A673 (cell line): Measurements from ENCODE around the gene SELENON. TPM values are rescaled to one million over a fixed set of nuclear protein-coding genes. Genes with fewer than 3 reads are reported as not detected.

ENCODE experiments used
- BruUV-seq: library from RNA; stranded (reverse); fragments of 400-500 nt; replicated peaks from 2 replicates; lab custom pipeline; 2021; lab: Mats Ljungman, UMichigan
- CTCF ChIA-PET: fragments of 300-600 bp; sonication (Branson Sonifier 250); formaldehyde crosslinking; loops from one replicate; lab custom pipeline; 2022; ENCODE audit warnings: antibody characterized with exemption; lab: Charles Lee
- POLR2A ChIA-PET: fragments of 300-600 bp; sonication (Branson Sonifier 250); formaldehyde crosslinking; loops from one replicate; lab custom pipeline; 2022; ENCODE audit warnings: antibody characterized with exemption; ENCODE audit not compliant: low non-redundant PET; lab: Charles Lee
- DNase-seq: peaks from one replicate; pipeline ENCODE4 v3.0.0-alpha.2; 2015; ENCODE audit warnings: low spot score
- H3K27ac ChIP-seq: fragments of 200-600 bp; sonication (generic); 2 replicates; pipeline ENCODE4 v1.5.1; 2016; ENCODE audit warnings: mixed run types, low read depth, mild to moderate bottlenecking, mixed read lengths, antibody characterized with exemption, low read length; ENCODE audit not compliant: poor library complexity, severe bottlenecking
- H3K27me3 ChIP-seq: fragments of 200-600 bp; sonication (generic); replicated peaks from 2 replicates; pipeline ENCODE4 v1.6.1; 2017; ENCODE audit warnings: mixed run types, low read depth, mild to moderate bottlenecking, mixed read lengths, antibody characterized with exemption, low read length; ENCODE audit not compliant: insufficient read depth, poor library complexity
- H3K36me3 ChIP-seq: fragments of 200-600 bp; sonication (generic); 2 replicates; pipeline ENCODE4 v1.6.1; 2016; ENCODE audit warnings: mixed run types, mild to moderate bottlenecking, mixed read lengths, antibody characterized with exemption, low read length; ENCODE audit not compliant: insufficient read depth, poor library complexity, severe bottlenecking
- H3K4me1 ChIP-seq: fragments of 200-600 bp; sonication (generic); 2 replicates; pipeline ENCODE4 v1.6.1; 2017; ENCODE audit warnings: mixed run types, mild to moderate bottlenecking, mixed read lengths, antibody characterized with exemption, low read length; ENCODE audit not compliant: insufficient read depth, poor library complexity, severe bottlenecking
- H3K4me3 ChIP-seq: fragments of 200-600 bp; sonication (generic); 2 replicates; pipeline ENCODE4 v1.5.1; 2016; ENCODE audit warnings: low read depth, mixed run types, mild to moderate bottlenecking, mixed read lengths, low read length; ENCODE audit not compliant: poor library complexity, severe bottlenecking
- H3K9me3 ChIP-seq: fragments of 200-600 bp; sonication (generic); 2 replicates; pipeline ENCODE4 v1.6.1; 2016; ENCODE audit warnings: mixed run types, low read depth, mild to moderate bottlenecking, mixed read lengths, antibody characterized with exemption, low read length; ENCODE audit not compliant: poor library complexity, severe bottlenecking
- EZH2 ChIP-seq: fragments of 200-600 bp; sonication (generic); IDR thresholded peaks from 2 replicates; pipeline ENCODE4 v1.6.1; 2017; ENCODE audit warnings: borderline replicate concordance, low read depth, mild to moderate bottlenecking, mixed read lengths, antibody characterized with exemption, low read length; ENCODE audit not compliant: poor library complexity, severe bottlenecking
- intact Hi-C: fragments of 100-400 bp; cut with micrococcal nuclease; formaldehyde crosslinking; loops from one replicate; pipeline ENCODE4 v1.10.0; 2022; ENCODE audit not compliant: unreplicated experiment
- total RNA-seq: library from RNA; stranded (reverse); gene quantifications from 2 replicates; pipeline ENCODE4 v1.2.3, GENCODE V29; 2021
- TF ChIP-seq, protein P1 (sequence below): fragments of 300-800, 200-600 bp; sonication (generic); conservative IDR thresholded peaks from 2 replicates; pipeline ENCODE4 v1.5.1; 2017; ENCODE audit warnings: low read depth, mild to moderate bottlenecking, antibody characterized with exemption, low read length, moderate library complexity, mixed read lengths

The SELENON gene
- total RNA-seq, 1 experiment from 2014 or later: 50.4 TPM

- POLR2A ChIA-PET: no interaction called here
Measured at GRCh38 chr1:25794325-25794724, 5.7 kb upstream of the SELENON start.

GRCh38 chr1:25795211-25795610 is 4.8 kb upstream of the SELENON start:
- intact Hi-C loops: no loop called here
- Histone ChIP-seq H3K27ac (no peak overlapping the region), H3K4me1 (peaks cover 6% of the 10 kb centered on the region), H3K27me3 (no peaks in the 10 kb centered on the region), H3K36me3 (no peaks in the 10 kb centered on the region), H3K9me3 (no peaks in the 10 kb centered on the region), H3K4me3 (no peak overlapping the region)
- ChIA-PET CTCF (no interaction called here), POLR2A (no interaction called here)
- BruUV-seq: no TSS peak
- DNase-seq: no peak
- TF ChIP-seq, protein P1, sequence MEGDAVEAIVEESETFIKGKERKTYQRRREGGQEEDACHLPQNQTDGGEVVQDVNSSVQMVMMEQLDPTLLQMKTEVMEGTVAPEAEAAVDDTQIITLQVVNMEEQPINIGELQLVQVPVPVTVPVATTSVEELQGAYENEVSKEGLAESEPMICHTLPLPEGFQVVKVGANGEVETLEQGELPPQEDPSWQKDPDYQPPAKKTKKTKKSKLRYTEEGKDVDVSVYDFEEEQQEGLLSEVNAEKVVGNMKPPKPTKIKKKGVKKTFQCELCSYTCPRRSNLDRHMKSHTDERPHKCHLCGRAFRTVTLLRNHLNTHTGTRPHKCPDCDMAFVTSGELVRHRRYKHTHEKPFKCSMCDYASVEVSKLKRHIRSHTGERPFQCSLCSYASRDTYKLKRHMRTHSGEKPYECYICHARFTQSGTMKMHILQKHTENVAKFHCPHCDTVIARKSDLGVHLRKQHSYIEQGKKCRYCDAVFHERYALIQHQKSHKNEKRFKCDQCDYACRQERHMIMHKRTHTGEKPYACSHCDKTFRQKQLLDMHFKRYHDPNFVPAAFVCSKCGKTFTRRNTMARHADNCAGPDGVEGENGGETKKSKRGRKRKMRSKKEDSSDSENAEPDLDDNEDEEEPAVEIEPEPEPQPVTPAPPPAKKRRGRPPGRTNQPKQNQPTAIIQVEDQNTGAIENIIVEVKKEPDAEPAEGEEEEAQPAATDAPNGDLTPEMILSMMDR: no peak
- TF ChIP-seq EZH2: no peak

More at GRCh38 chr1:25794325-25794724, 5.7 kb upstream of the SELENON start:
- Histone ChIP-seq H3K27ac (no peak overlapping the region), H3K4me1 (peaks cover 1% of the 10 kb centered on the region), H3K9me3 (no peaks in the 10 kb centered on the region), H3K27me3 (no peaks in the 10 kb centered on the region), H3K36me3 (no peaks in the 10 kb centered on the region), H3K4me3 (no peak overlapping the region)
- CTCF ChIA-PET: no interaction called here
- TF ChIP-seq, protein P1: no peak
- TF ChIP-seq EZH2: no peak
- no peak for DNase-seq
- intact Hi-C loops: no loop called here
- BruUV-seq: no TSS peak

- peaks cover 6% of the 10 kb centered on the region for H3K4me1 ChIP-seq
- DNase-seq: no peak
- no peak overlapping the region for H3K27ac ChIP-seq
- no peaks in the 10 kb centered on the region for H3K36me3 ChIP-seq
- no peak for TF ChIP-seq EZH2
- TF ChIP-seq, protein P1: no peak
- no peaks in the 10 kb centered on the region for H3K9me3 ChIP-seq
- POLR2A ChIA-PET: no interaction called here
- H3K27me3 ChIP-seq: no peaks in the 10 kb centered on the region
- BruUV-seq: no TSS peak
- H3K4me3 ChIP-seq: no peak overlapping the region
- intact Hi-C loops: no loop called here
- CTCF ChIA-PET: interaction anchor here (0.7 to 0.9 kb wide), 2 partner anchors 11 to 361 kb away, joined by 3 read pairs; no protein-coding TSS in a partner anchor
Measured at GRCh38 chr1:25795946-25796810, 3.8 kb upstream of the SELENON start.
